Measurements from ENCODE around the gene DBH.

The DBH gene

GRCh38 chr9:133703591-133704399 lies 67.6 kb downstream of the DBH start:
- no peak for DNase-seq

GRCh38 chr9:133704711-133705181 lies 68.6 kb downstream of the DBH start:
- no peak for DNase-seq

GRCh38 chr9:133705576-133705975 lies 69.4 kb downstream of the DBH start:
- peak; percentile 45 for DNase-seq

- no peak for DNase-seq
Observed at GRCh38 chr9:133706307-133707050, 70.3 kb downstream of the DBH start.

GRCh38 chr9:133707065-133707762 lies 71.1 kb downstream of the DBH start:
- DNase-seq, result peak; percentile 80

GRCh38 chr9:133707763-133708245 lies 71.6 kb downstream of the DBH start:
- DNase-seq, result peak; percentile 87

GRCh38 chr9:133708246-133709014 lies 72.3 kb downstream of the DBH start:
- DNase-seq, result no peak

Measured in NCI-H1694 treated with DMSO at 0.1 percent for 48 hours (cell line).